Measurements from ENCODE around the gene EFNB3.

Gene EFNB3

GRCh38 chr17:7684851-7685532 is 20.0 kb upstream of the EFNB3 start:
- Histone ChIP-seq H3K27ac (ENCODE audit: insufficient read depth, low read depth, low read length, poor library complexity, severe bottlenecking) (peak overlapping the region; percentile 99), H3K4me1 (ENCODE audit: control insufficient read depth, insufficient read depth, low read length) (peaks cover 17% of the 10 kb centered on the region), H3K9me3 (ENCODE audit: control insufficient read depth, low read length) (no peaks in the 10 kb centered on the region), H3K27me3 (ENCODE audit: control insufficient read depth, insufficient read depth, low read length, poor library complexity, severe bottlenecking) (no peaks in the 10 kb centered on the region), H3K36me3 (ENCODE audit: control insufficient read depth, insufficient read depth, low read length) (no peaks in the 10 kb centered on the region), H3K4me3 (ENCODE audit: insufficient read depth, low read depth, low read length) (peak overlapping the region; percentile 78)
- 83 to 84% methylated on average over 15 of the region's 15 CpGs for WGBS, 2 experiments

- Histone ChIP-seq H3K27me3 (ENCODE audit: control insufficient read depth, insufficient read depth, low read length, poor library complexity, severe bottlenecking) (no peaks in the 10 kb centered on the region), H3K27ac (ENCODE audit: insufficient read depth, low read depth, low read length, poor library complexity, severe bottlenecking) (peak overlapping the region; percentile 99), H3K9me3 (ENCODE audit: control insufficient read depth, low read length) (no peaks in the 10 kb centered on the region), H3K36me3 (ENCODE audit: control insufficient read depth, insufficient read depth, low read length) (no peaks in the 10 kb centered on the region), H3K4me1 (ENCODE audit: control insufficient read depth, insufficient read depth, low read length) (peaks cover 17% of the 10 kb centered on the region), H3K4me3 (ENCODE audit: insufficient read depth, low read depth, low read length) (peak overlapping the region; percentile 78)
- 8 to 10% methylated on average over 44 of the region's 44 CpGs for WGBS, 2 experiments
Measured at GRCh38 chr17:7685533-7686221, 19.3 kb upstream of the EFNB3 start.

GRCh38 chr17:7686222-7687071 is 18.6 kb upstream of the EFNB3 start:
- WGBS, 2 experiments = 0% methylated on average over 30 of the region's 30 CpGs
- peak overlapping the region; percentile 99 for H3K27ac ChIP-seq (ENCODE audit: insufficient read depth, low read depth, low read length, poor library complexity, severe bottlenecking)
- peaks cover 17% of the 10 kb centered on the region for H3K4me1 ChIP-seq (ENCODE audit: control insufficient read depth, insufficient read depth, low read length)
- no peaks in the 10 kb centered on the region for H3K9me3 ChIP-seq (ENCODE audit: control insufficient read depth, low read length)
- H3K36me3 ChIP-seq (ENCODE audit: control insufficient read depth, insufficient read depth, low read length) = no peaks in the 10 kb centered on the region
- H3K4me3 ChIP-seq (ENCODE audit: insufficient read depth, low read depth, low read length) = peak overlapping the region; percentile 78
- no peaks in the 10 kb centered on the region for H3K27me3 ChIP-seq (ENCODE audit: control insufficient read depth, insufficient read depth, low read length, poor library complexity, severe bottlenecking)

GRCh38 chr17:7687072-7687907 is 17.7 kb upstream of the EFNB3 start, which contains the start of gene TP53:
Gene TP53 (minus strand): TSS chr17:7687490. CDS start chr17:7676594, 10,896 bp downstream.
- WGBS, 2 experiments = 0 to 1% methylated on average over 30 of the region's 30 CpGs
- Histone ChIP-seq H3K36me3 (ENCODE audit: control insufficient read depth, insufficient read depth, low read length) (no peaks in the 10 kb centered on the region), H3K27me3 (ENCODE audit: control insufficient read depth, insufficient read depth, low read length, poor library complexity, severe bottlenecking) (no peaks in the 10 kb centered on the region), H3K9me3 (ENCODE audit: control insufficient read depth, low read length) (no peaks in the 10 kb centered on the region), H3K27ac (ENCODE audit: insufficient read depth, low read depth, low read length, poor library complexity, severe bottlenecking) (peak within 1 kb of the TSS; percentile 99), H3K4me3 (ENCODE audit: insufficient read depth, low read depth, low read length) (peak within 1 kb of the TSS; percentile 92), H3K4me1 (ENCODE audit: control insufficient read depth, insufficient read depth, low read length) (peaks cover 17% of the 10 kb centered on the region)

GRCh38 chr17:7687908-7688807 is 16.8 kb upstream of the EFNB3 start, which contains the start of gene WRAP53:
Gene WRAP53 (plus strand): TSS chr17:7688477. CDS start chr17:7688649, 172 bp downstream.
- Histone ChIP-seq H3K27ac (ENCODE audit: insufficient read depth, low read depth, low read length, poor library complexity, severe bottlenecking) (peak within 1 kb of the TSS; percentile 99), H3K27me3 (ENCODE audit: control insufficient read depth, insufficient read depth, low read length, poor library complexity, severe bottlenecking) (no peaks in the 10 kb centered on the region), H3K36me3 (ENCODE audit: control insufficient read depth, insufficient read depth, low read length) (no peaks in the 10 kb centered on the region), H3K4me1 (ENCODE audit: control insufficient read depth, insufficient read depth, low read length) (peaks cover 17% of the 10 kb centered on the region), H3K4me3 (ENCODE audit: insufficient read depth, low read depth, low read length) (peak within 1 kb of the TSS; percentile 92), H3K9me3 (ENCODE audit: control insufficient read depth, low read length) (no peaks in the 10 kb centered on the region)
- WGBS, 2 experiments = 0 to 1% methylated on average over 50 to 51 of the region's 51 CpGs

- H3K27ac ChIP-seq (ENCODE audit: insufficient read depth, low read depth, low read length, poor library complexity, severe bottlenecking) = peak overlapping the region; percentile 75
- 22% methylated on average over 13 of the region's 13 CpGs for WGBS, 2 experiments
Measured at GRCh38 chr17:7688808-7689316, 16.1 kb upstream of the EFNB3 start.

GRCh38 chr17:7695586-7695985 is 9.4 kb upstream of the EFNB3 start:
- H3K9me3 ChIP-seq (ENCODE audit: control insufficient read depth, low read length) = no peaks in the 10 kb centered on the region
- H3K36me3 ChIP-seq (ENCODE audit: control insufficient read depth, insufficient read depth, low read length) = no peaks in the 10 kb centered on the region
- 94% methylated on average over 10 of the region's 10 CpGs for WGBS, 2 experiments
- H3K4me3 ChIP-seq (ENCODE audit: insufficient read depth, low read depth, low read length) = no peak overlapping the region
- no peaks in the 10 kb centered on the region for H3K4me1 ChIP-seq (ENCODE audit: control insufficient read depth, insufficient read depth, low read length)
- no peak overlapping the region for H3K27ac ChIP-seq (ENCODE audit: insufficient read depth, low read depth, low read length, poor library complexity, severe bottlenecking)
- H3K27me3 ChIP-seq (ENCODE audit: control insufficient read depth, insufficient read depth, low read length, poor library complexity, severe bottlenecking) = no peaks in the 10 kb centered on the region

More at GRCh38 chr17:7688808-7689316, 16.1 kb upstream of the EFNB3 start:
- H3K27me3 ChIP-seq (ENCODE audit: control insufficient read depth, insufficient read depth, low read length, poor library complexity, severe bottlenecking) = no peaks in the 10 kb centered on the region
- H3K36me3 ChIP-seq (ENCODE audit: control insufficient read depth, insufficient read depth, low read length) = no peaks in the 10 kb centered on the region
- H3K4me1 ChIP-seq (ENCODE audit: control insufficient read depth, insufficient read depth, low read length) = peaks cover 17% of the 10 kb centered on the region
- no peaks in the 10 kb centered on the region for H3K9me3 ChIP-seq (ENCODE audit: control insufficient read depth, low read length)
- peak overlapping the region; percentile 92 for H3K4me3 ChIP-seq (ENCODE audit: insufficient read depth, low read depth, low read length)

- Histone ChIP-seq H3K27ac (ENCODE audit: insufficient read depth, low read depth, low read length, poor library complexity, severe bottlenecking) (no peak overlapping the region), H3K27me3 (ENCODE audit: control insufficient read depth, insufficient read depth, low read length, poor library complexity, severe bottlenecking) (no peaks in the 10 kb centered on the region), H3K9me3 (ENCODE audit: control insufficient read depth, low read length) (no peaks in the 10 kb centered on the region), H3K36me3 (ENCODE audit: control insufficient read depth, insufficient read depth, low read length) (peaks cover 7% of the 10 kb centered on the region), H3K4me3 (ENCODE audit: insufficient read depth, low read depth, low read length) (no peak overlapping the region), H3K4me1 (ENCODE audit: control insufficient read depth, insufficient read depth, low read length) (peaks cover under 1% of the 10 kb centered on the region)
- WGBS, 2 experiments = 83 to 92% methylated on average over 3 to 4 of the region's 4 CpGs
Measured at GRCh38 chr17:7697828-7698588, 7.0 kb upstream of the EFNB3 start.
